ENCODE measurements around the gene PPP1R7.
"Not testable (repeated sequence)": the region's sequence is repeated elsewhere in the genome, so short reads cannot be mapped to it uniquely, and the experiment has no call there.

The PPP1R7 gene, protein sequence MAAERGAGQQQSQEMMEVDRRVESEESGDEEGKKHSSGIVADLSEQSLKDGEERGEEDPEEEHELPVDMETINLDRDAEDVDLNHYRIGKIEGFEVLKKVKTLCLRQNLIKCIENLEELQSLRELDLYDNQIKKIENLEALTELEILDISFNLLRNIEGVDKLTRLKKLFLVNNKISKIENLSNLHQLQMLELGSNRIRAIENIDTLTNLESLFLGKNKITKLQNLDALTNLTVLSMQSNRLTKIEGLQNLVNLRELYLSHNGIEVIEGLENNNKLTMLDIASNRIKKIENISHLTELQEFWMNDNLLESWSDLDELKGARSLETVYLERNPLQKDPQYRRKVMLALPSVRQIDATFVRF

GRCh38 chr2:241149925-241150659, at the start of gene PPP1R7:
Gene PPP1R7, plus strand, starts transcription at chr2:241150467. Its CDS starts 29 bp downstream, at chr2:241150496.
- peak; percentile 97 for DNase-seq

DNA sequence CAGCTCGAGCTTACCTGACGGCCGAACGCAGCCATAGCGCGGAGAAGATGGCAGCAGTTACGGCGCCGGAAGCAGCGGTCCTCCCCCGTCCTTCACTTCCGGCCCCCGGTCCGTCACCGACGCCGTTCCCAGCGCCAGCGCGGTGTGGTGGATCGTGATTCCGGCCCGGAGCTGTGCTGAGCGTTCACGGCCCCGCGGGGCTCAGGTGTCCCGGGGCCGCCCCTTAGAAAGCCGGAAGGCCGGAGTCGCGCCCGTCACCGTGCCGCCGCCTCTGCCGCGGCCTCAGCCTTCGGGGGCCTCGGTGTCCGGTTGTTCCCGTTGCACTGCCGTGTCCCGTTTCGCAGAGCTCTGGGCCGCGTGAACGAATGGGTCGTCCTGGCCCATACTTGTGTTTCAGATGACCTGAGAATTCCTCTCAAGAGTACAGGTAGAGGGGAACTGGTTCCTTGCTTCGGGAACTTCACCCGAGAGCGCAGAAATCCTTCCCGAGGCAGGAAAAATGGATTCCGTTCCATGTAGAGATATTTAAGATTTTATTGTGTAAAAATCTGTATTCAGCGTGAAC, 47.9 kb upstream of the PPP1R7 start, which contains the start of gene MTERF4:
Gene MTERF4, minus strand, starts transcription at position 49 of the 565 bp plus-strand sequence. Its CDS starts 14 bp downstream, at position 35.
- peak; percentile 93 for DNase-seq

- DNase-seq: no peak
These were observed 47.1 kb upstream of the PPP1R7 start for GRCh38 chr2:241103176-241103595.

GRCh38 chr2:241104611-241105010, 45.7 kb upstream of the PPP1R7 start:
- not testable (repeated sequence) for DNase-seq

DNA sequence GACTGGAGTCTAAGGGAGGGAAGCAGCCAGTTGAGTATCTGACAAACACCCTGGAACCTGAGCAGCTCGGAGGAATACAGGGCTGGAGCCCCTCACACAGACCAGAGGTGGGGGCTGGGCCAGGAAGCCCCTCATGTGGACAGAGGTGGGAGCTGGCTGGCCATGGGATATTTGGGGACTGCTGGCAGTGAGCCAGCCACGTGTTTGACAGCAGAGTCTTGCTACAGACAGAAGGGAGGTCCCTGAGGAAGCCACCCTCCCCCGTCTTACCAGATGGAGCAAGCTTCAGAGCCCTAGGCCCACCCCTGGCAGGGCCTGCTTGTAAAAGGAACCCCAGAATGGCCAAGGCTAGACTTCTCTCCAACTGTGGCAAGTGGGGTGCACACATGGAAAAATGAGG, 44.6 kb upstream of the PPP1R7 start:
- no peak for DNase-seq

- DNase-seq: no peak
These were observed 43.1 kb upstream of the PPP1R7 start for GRCh38 chr2:241107031-241107783.

GRCh38 chr2:241108271-241109209, 41.7 kb upstream of the PPP1R7 start:
- DNase-seq: no peak

DNA sequence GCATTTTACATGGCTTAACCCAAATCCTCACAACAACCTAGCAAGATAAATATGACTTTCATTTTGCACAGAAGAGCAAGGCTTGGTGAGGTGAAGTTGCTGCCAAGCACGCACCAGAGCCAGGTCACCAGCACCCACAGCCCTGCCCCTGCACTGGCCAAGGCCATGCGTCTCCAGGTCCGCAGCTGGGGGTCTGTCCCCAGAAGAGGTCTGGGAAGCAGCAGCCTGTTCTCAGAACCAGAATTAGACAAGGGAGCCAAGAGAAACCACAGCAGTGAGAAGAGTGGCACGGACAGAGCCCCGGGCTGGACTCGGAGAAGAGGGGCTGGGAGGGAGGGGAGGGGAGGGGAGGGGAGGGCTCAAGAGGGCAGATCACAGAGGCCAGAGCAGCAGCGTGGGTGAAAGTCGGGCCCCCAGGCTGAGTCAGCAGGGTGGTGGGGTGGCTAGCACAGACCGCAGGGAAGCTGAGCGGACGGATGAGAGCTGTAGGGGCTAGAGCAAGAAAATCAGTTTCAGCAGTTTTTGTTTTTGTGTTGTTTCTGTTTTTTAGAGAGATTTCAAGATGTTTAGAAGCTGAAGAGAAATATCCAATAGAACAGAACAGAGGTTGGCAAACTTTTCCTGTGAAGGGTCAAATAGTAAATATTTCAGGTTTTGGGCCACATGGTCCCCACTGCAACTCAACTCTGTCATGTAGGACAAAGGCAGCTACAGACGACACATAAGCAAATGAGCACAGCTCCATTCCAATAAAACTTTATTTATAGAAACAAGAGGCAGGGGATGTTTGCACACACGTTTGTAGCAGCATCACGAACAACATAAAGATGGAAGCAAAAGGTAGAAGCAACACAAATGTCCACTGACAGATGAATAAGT, 40.8 kb upstream of the PPP1R7 start:
- DNase-seq: peak; percentile 48

GRCh38 chr2:241110089-241110606, 40.1 kb upstream of the PPP1R7 start:
- no peak for DNase-seq

DNA sequence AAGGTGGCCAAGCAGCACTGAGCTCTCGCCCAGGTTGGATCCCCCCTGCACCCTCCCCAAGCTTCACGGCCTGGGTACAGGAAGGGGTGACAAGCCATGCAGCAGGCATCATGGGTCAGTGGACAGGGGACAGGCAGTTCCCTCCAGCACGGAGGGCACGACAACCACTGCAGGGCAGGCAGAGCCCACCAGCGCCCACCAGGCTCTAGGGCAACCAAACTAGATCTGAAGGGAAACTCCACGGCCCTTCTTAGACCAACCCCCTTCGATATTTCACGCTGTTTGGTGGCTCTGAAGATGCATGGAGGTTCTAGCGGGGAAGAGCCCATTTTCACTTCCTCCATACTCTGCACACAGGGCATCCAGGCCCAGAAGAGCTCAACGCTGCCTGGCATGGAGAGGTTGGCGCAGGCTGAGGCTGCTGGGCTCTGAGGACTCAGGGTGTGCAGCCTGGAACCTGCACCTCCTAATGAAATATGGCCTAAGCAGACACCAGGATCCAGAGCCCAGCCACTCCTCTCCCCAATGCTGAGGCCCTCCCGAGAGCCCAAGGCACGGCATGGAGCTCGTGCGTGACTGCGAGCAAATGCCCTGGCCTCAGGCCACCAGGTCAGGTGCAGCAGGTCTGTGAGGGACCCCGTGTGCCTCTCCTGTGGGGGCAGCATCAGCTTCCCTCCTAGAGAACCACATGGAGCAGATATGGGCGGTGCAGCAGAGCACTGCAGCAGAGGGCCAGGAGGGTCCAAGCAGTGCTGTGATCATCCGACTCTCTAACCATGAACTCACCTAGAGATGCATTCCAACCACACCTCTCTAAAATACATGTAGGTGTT, 39.4 kb upstream of the PPP1R7 start:
- no peak for DNase-seq

- DNase-seq: peak; percentile 33
These were observed 38.8 kb upstream of the PPP1R7 start for GRCh38 chr2:241111440-241111805.

DNA sequence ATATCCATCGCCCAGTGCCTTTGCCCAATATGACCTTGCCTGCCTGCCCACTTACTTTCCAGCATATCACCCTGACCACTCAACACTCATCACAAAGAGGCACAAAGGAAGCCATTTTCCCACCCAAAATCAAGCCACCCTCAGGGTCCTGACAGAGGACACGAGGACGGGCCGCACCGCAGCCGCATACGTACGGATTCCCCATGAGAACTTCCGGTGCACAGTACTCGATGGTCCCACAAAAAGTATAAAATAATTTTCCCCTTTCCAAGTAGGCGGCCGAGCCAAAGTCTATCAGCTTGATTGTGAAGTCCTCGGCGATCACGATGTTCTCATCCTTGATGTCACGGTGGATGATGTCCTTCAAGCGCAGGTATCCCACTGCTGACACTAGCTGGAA, 38.2 kb upstream of the PPP1R7 start:
- DNase-seq: no peak

- DNase-seq: peak; percentile 67
These were observed 37.7 kb upstream of the PPP1R7 start for GRCh38 chr2:241112592-241112991.

GRCh38 chr2:241114836-241115235, 35.4 kb upstream of the PPP1R7 start:
- DNase-seq: no peak

DNA sequence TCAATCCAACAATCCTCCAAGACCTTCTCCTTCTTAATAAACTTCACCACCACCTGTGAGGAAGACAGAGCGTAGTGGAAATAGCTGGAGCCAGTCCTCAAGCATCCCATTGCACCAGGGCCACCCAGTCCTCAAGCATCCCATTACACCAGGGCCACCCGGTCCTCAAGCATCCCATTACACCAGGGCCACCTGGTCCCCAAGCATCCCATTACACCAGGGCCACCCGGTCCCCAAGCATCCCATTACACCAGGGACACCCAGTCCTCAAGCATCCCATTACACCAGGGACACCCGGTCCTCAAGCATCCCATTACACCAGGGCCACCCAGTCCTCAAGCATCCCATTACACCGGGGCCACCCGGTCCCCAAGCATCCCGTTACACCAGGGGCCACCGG, 34.9 kb upstream of the PPP1R7 start:
- DNase-seq: no peak

- no peak for DNase-seq
These were observed 33.4 kb upstream of the PPP1R7 start for GRCh38 chr2:241116606-241117560.

GRCh38 chr2:241118737-241119505, 31.3 kb upstream of the PPP1R7 start:
- DNase-seq: no peak

GRCh38 chr2:241120440-241120839, 29.8 kb upstream of the PPP1R7 start:
- DNase-seq: no peak

Measured in stimulated activated CD4-positive, alpha-beta T cell treated with anti-CD3 and anti-CD28 coated beads, Interleukin-15, amount 100 ng/mL, for 24 hours (primary cell).